SK-N-SH treated with all-trans-retinoic acid at 6 μM for 48 hours (cell line): ENCODE results near the gene TMEM116.

Experiments used
- ATAC-seq: fragments of 200-7000 bp; cut with Tn5 transposase; 3 replicates; pipeline ENCODE4 v1.9.1; 2020; ENCODE audit warnings: mild to moderate bottlenecking, moderate library complexity
- BACH2 ChIP-seq: fragments of 250-450 bp; sonication (Bioruptor Pico); IDR thresholded peaks from 2 replicates; pipeline ENCODE4 v1.9.0; 2021; ENCODE audit warnings: mild to moderate bottlenecking, borderline replicate concordance
- CSDC2 ChIP-seq: fragments of 250-450 bp; sonication (Bioruptor Pico); IDR thresholded peaks from 2 replicates; pipeline ENCODE4 v1.5.0; 2020; ENCODE audit warnings: mild to moderate bottlenecking, moderate library complexity
- ESRRG ChIP-seq: fragments of 250-450 bp; sonication (Bioruptor Pico); IDR thresholded peaks from 2 replicates; pipeline ENCODE4 v1.6.1; 2021; ENCODE audit warnings: mild to moderate bottlenecking
- OSR1 ChIP-seq: fragments of 250-450 bp; sonication (Bioruptor Pico); IDR thresholded peaks from 2 replicates; pipeline ENCODE4 v1.8.0; 2022; ENCODE audit warnings: moderate library complexity, mild to moderate bottlenecking, inconsistent platforms
- RARB ChIP-seq: fragments of 250-450 bp; sonication (Bioruptor Pico); IDR thresholded peaks from 2 replicates; pipeline ENCODE4 v1.8.0; 2021; ENCODE audit warnings: mild to moderate bottlenecking, moderate library complexity
- SNAI2 ChIP-seq: fragments of 250-450 bp; sonication (Bioruptor Pico); IDR thresholded peaks from 2 replicates; pipeline ENCODE4 v1.5.0; 2020; ENCODE audit warnings: mild to moderate bottlenecking, moderate library complexity
- ZC3H10 ChIP-seq: fragments of 250-450 bp; sonication (Bioruptor Pico); IDR thresholded peaks from 2 replicates; pipeline ENCODE4 v1.5.1; 2021; ENCODE audit warnings: mild to moderate bottlenecking, moderate library complexity
- ZFP30 ChIP-seq: fragments of 450-650 bp; formaldehyde crosslinking; IDR thresholded peaks from 2 replicates; pipeline ENCODE4 v1.5.0; 2022; ENCODE audit warnings: mild to moderate bottlenecking, moderate library complexity
- ZNF565 ChIP-seq: fragments of 450-650 bp; formaldehyde crosslinking; conservative IDR thresholded peaks from 2 replicates; pipeline ENCODE4 v1.5.0; 2020; ENCODE audit warnings: low read depth, mild to moderate bottlenecking, moderate library complexity
- ZNF70 ChIP-seq: fragments of 450-650 bp; formaldehyde crosslinking; IDR thresholded peaks from 2 replicates; pipeline ENCODE4 v1.5.0; 2020; ENCODE audit warnings: mild to moderate bottlenecking, moderate library complexity
- ZNF8 ChIP-seq: fragments of 450-650 bp; formaldehyde crosslinking; IDR thresholded peaks from 2 replicates; pipeline ENCODE4 v1.5.0; 2020; ENCODE audit warnings: mild to moderate bottlenecking, moderate library complexity
- TF ChIP-seq, protein P1 (sequence below): fragments of 250-450 bp; sonication (Bioruptor Pico); IDR thresholded peaks from 2 replicates; pipeline ENCODE4 v1.8.0; 2021; ENCODE audit warnings: low read depth, mild to moderate bottlenecking, moderate library complexity, borderline replicate concordance
- TF ChIP-seq, protein P2 (sequence below): fragments of 250-450 bp; sonication (Bioruptor Pico); IDR thresholded peaks from 2 replicates; pipeline ENCODE4 v1.8.0; 2020; ENCODE audit warnings: mild to moderate bottlenecking, moderate library complexity, borderline replicate concordance
- TF ChIP-seq, protein P3 (sequence below): fragments of 250-450 bp; sonication (Bioruptor Pico); IDR thresholded peaks from 2 replicates; pipeline ENCODE4 v1.5.1; 2021; ENCODE audit warnings: mild to moderate bottlenecking, moderate library complexity
- TF ChIP-seq, protein P4 (sequence below): fragments of 250-450 bp; sonication (Bioruptor Pico); IDR thresholded peaks from 2 replicates; pipeline ENCODE4 v1.5.1; 2020; ENCODE audit warnings: low read depth, mild to moderate bottlenecking, moderate library complexity
- TF ChIP-seq, protein P5 (sequence below): fragments of 250-450 bp; sonication (Bioruptor Pico); IDR thresholded peaks from 2 replicates; pipeline ENCODE4 v1.5.0; 2020; ENCODE audit warnings: mild to moderate bottlenecking, moderate library complexity

TMEM116 gene

DNA sequence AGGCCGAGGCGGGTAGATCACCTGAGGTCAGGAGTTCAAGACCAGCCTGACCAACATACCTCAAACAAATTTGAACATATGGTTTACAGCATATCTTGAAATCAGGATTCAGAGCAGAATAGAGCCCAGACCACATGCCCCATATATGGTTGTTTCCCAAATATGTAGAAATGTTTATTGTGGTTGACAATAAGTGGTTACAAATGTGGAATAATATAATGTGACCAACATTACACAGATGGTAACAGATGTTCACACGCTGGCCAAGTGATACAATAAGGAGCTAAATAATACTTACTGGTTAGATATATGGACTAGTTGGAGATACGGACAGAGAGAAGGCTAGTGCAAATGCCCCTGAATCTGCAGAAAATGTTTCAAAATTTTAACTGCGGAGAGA, 85.6 kb downstream of the TMEM116 start:
- no peak for ATAC-seq
- TF ChIP-seq, protein P1, sequence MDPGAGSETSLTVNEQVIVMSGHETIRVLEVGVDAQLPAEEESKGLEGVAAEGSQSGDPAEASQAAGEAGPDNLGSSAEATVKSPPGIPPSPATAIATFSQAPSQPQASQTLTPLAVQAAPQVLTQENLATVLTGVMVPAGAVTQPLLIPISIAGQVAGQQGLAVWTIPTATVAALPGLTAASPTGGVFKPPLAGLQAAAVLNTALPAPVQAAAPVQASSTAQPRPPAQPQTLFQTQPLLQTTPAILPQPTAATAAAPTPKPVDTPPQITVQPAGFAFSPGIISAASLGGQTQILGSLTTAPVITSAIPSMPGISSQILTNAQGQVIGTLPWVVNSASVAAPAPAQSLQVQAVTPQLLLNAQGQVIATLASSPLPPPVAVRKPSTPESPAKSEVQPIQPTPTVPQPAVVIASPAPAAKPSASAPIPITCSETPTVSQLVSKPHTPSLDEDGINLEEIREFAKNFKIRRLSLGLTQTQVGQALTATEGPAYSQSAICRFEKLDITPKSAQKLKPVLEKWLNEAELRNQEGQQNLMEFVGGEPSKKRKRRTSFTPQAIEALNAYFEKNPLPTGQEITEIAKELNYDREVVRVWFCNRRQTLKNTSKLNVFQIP (CRISPR knock-in tag): no peak
- TF ChIP-seq OSR1 (CRISPR knock-in tag): no peak
- TF ChIP-seq, protein P2, sequence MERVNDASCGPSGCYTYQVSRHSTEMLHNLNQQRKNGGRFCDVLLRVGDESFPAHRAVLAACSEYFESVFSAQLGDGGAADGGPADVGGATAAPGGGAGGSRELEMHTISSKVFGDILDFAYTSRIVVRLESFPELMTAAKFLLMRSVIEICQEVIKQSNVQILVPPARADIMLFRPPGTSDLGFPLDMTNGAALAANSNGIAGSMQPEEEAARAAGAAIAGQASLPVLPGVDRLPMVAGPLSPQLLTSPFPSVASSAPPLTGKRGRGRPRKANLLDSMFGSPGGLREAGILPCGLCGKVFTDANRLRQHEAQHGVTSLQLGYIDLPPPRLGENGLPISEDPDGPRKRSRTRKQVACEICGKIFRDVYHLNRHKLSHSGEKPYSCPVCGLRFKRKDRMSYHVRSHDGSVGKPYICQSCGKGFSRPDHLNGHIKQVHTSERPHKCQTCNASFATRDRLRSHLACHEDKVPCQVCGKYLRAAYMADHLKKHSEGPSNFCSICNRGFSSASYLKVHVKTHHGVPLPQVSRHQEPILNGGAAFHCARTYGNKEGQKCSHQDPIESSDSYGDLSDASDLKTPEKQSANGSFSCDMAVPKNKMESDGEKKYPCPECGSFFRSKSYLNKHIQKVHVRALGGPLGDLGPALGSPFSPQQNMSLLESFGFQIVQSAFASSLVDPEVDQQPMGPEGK: no peak
- TF ChIP-seq ZC3H10 (CRISPR knock-in tag): no peak
- TF ChIP-seq, protein P3, sequence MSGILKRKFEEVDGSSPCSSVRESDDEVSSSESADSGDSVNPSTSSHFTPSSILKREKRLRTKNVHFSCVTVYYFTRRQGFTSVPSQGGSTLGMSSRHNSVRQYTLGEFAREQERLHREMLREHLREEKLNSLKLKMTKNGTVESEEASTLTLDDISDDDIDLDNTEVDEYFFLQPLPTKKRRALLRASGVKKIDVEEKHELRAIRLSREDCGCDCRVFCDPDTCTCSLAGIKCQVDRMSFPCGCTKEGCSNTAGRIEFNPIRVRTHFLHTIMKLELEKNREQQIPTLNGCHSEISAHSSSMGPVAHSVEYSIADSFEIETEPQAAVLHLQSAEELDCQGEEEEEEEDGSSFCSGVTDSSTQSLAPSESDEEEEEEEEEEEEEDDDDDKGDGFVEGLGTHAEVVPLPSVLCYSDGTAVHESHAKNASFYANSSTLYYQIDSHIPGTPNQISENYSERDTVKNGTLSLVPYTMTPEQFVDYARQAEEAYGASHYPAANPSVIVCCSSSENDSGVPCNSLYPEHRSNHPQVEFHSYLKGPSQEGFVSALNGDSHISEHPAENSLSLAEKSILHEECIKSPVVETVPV (CRISPR knock-in tag): no peak
- TF ChIP-seq ZNF8 (CRISPR knock-in tag): no peak
- no peak for TF ChIP-seq CSDC2 (CRISPR knock-in tag)
- no peak for TF ChIP-seq ESRRG (CRISPR knock-in tag)
- TF ChIP-seq, protein P4, sequence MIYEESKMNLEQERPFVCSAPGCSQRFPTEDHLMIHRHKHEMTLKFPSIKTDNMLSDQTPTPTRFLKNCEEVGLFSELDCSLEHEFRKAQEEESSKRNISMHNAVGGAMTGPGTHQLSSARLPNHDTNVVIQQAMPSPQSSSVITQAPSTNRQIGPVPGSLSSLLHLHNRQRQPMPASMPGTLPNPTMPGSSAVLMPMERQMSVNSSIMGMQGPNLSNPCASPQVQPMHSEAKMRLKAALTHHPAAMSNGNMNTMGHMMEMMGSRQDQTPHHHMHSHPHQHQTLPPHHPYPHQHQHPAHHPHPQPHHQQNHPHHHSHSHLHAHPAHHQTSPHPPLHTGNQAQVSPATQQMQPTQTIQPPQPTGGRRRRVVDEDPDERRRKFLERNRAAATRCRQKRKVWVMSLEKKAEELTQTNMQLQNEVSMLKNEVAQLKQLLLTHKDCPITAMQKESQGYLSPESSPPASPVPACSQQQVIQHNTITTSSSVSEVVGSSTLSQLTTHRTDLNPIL (CRISPR knock-in tag): no peak

DNA sequence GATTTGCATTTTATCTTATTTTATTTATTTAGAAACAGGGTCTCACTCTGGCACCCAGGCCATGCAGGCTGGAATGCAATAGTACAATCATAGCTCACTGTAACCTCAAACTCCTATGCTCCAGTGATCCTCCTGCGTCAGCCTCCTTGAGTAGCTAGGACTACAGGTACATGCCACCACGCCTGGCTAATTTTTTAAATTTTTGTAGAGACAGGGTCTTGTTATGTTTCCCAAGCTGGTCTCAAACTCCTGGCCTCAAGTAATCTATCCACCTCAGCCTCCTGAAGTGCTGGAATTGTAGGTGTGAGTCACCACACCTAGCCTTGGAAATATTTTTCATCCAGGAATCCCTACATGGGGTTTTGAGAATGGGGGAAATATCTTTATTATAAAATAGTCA, 86.3 kb downstream of the TMEM116 start:
- ATAC-seq: no peak
- TF ChIP-seq, protein P2: no peak
- no peak for TF ChIP-seq CSDC2 (CRISPR knock-in tag)
- TF ChIP-seq ESRRG (CRISPR knock-in tag): no peak
- TF ChIP-seq, protein P3 (CRISPR knock-in tag): no peak
- TF ChIP-seq, protein P4 (CRISPR knock-in tag): no peak
- TF ChIP-seq OSR1 (CRISPR knock-in tag): no peak
- TF ChIP-seq RARB (CRISPR knock-in tag): no peak
- TF ChIP-seq, protein P5, sequence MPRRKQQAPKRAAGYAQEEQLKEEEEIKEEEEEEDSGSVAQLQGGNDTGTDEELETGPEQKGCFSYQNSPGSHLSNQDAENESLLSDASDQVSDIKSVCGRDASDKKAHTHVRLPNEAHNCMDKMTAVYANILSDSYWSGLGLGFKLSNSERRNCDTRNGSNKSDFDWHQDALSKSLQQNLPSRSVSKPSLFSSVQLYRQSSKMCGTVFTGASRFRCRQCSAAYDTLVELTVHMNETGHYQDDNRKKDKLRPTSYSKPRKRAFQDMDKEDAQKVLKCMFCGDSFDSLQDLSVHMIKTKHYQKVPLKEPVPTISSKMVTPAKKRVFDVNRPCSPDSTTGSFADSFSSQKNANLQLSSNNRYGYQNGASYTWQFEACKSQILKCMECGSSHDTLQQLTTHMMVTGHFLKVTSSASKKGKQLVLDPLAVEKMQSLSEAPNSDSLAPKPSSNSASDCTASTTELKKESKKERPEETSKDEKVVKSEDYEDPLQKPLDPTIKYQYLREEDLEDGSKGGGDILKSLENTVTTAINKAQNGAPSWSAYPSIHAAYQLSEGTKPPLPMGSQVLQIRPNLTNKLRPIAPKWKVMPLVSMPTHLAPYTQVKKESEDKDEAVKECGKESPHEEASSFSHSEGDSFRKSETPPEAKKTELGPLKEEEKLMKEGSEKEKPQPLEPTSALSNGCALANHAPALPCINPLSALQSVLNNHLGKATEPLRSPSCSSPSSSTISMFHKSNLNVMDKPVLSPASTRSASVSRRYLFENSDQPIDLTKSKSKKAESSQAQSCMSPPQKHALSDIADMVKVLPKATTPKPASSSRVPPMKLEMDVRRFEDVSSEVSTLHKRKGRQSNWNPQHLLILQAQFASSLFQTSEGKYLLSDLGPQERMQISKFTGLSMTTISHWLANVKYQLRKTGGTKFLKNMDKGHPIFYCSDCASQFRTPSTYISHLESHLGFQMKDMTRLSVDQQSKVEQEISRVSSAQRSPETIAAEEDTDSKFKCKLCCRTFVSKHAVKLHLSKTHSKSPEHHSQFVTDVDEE (CRISPR knock-in tag): no peak
- TF ChIP-seq ZNF8 (CRISPR knock-in tag): no peak
- TF ChIP-seq SNAI2: no peak

DNA sequence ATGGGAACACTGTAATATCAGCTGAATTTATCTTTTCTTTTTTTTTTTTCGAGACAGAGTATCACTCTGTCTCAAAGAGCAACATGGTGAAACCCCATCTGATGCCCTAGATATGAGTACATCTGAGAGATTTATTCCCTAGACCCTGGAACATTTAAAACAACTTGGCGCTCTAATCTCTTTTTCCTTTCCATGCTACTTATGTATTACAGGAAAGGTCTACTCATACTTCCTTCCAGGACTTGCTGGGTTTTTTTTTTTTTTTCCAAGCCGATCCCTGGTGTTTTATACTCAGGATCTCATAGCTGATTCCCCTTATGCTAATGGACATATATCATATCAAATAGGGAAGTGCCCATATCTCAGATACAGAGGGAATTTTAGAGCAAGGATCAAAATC, 87.8 kb downstream of the TMEM116 start:
- no peak for ATAC-seq
- TF ChIP-seq SNAI2: no peak
- TF ChIP-seq, protein P1 (CRISPR knock-in tag): no peak
- no peak for TF ChIP-seq ZNF70 (CRISPR knock-in tag)
- no peak for TF ChIP-seq BACH2 (CRISPR knock-in tag)
- TF ChIP-seq ZFP30 (CRISPR knock-in tag): no peak
- no peak for TF ChIP-seq OSR1 (CRISPR knock-in tag)
- no peak for TF ChIP-seq ZNF565 (CRISPR knock-in tag)
